GM12891 (cell line): ENCODE measurements around the gene RASGRF2.

Source experiments
- DNase-seq: peaks from one replicate; pipeline ENCODE4 v3.0.0; 2011; ENCODE audit warnings: low spot score; ENCODE audit not compliant: insufficient read length
- FAIRE-seq: peaks from 2 replicates; lab custom pipeline; 2011; peaks lifted over from hg19 to GRCh38; lab: Jason Lieb, UNC
- PAX5 ChIP-seq: IDR thresholded peaks from 2 replicates; pipeline ENCODE4 v1.6.1; 2011; ENCODE audit warnings: low read length, moderate library complexity, mild to moderate bottlenecking; ENCODE audit not compliant: insufficient read depth, severe bottlenecking
- POLR2A ChIP-seq: IDR thresholded peaks from 2 replicates; pipeline ENCODE4 v1.6.1; 2011; ENCODE audit warnings: low read depth, low read length, control low read depth
- POLR2AphosphoS5 ChIP-seq: IDR thresholded peaks from 2 replicates; pipeline ENCODE4 v1.6.1; 2011; ENCODE audit warnings: low read depth, low read length, control low read depth
- POU2F2 ChIP-seq: IDR thresholded peaks from 2 replicates; pipeline ENCODE4 v1.6.1; 2011; ENCODE audit warnings: low read depth, mild to moderate bottlenecking, control low read depth, low read length, moderate library complexity
- SPI1 ChIP-seq: IDR thresholded peaks from 2 replicates; pipeline ENCODE4 v1.6.1; 2011; ENCODE audit warnings: low read depth, low read length, control low read depth
- TAF1 ChIP-seq: IDR thresholded peaks from 2 replicates; pipeline ENCODE4 v1.6.1; 2011; ENCODE audit warnings: low read depth, low read length, control low read depth

Gene RASGRF2

GRCh38 chr5:81140441-81140840 lies 180.3 kb downstream of the RASGRF2 start:
- DNase-seq (no peak), FAIRE-seq (no peak)
- TF ChIP-seq POU2F2 (no peak), SPI1 (no peak), TAF1 (no peak), PAX5 (no peak), POLR2A (no peak), POLR2AphosphoS5 (no peak)

- no peak for TF ChIP-seq POU2F2
- no peak for TF ChIP-seq TAF1
- no peak for TF ChIP-seq POLR2AphosphoS5
- no peak for TF ChIP-seq POLR2A
- TF ChIP-seq PAX5 = no peak
- FAIRE-seq (no peak), DNase-seq (no peak)
Measured at GRCh38 chr5:81140943-81141342, 180.8 kb downstream of the RASGRF2 start.

- TF ChIP-seq POLR2A (no peak), POLR2AphosphoS5 (no peak), SPI1 (no peak), TAF1 (no peak), POU2F2 (no peak)
- FAIRE-seq (no peak), DNase-seq (no peak)
Measured at GRCh38 chr5:81142108-81142507, 181.9 kb downstream of the RASGRF2 start.

- TF ChIP-seq TAF1 (no peak), POLR2AphosphoS5 (no peak), SPI1 (no peak), PAX5 (no peak), POU2F2 (no peak), POLR2A (no peak)
- DNase-seq (no peak), FAIRE-seq (no peak)
Measured at GRCh38 chr5:81145329-81145935, 185.3 kb downstream of the RASGRF2 start.

GRCh38 chr5:81146031-81146430 lies 185.9 kb downstream of the RASGRF2 start:
- DNase-seq = no peak
- no peak for FAIRE-seq

GRCh38 chr5:81147011-81147885 lies 187.1 kb downstream of the RASGRF2 start:
- DNase-seq = no peak
- no peak for FAIRE-seq
- TF ChIP-seq POLR2A (no peak), PAX5 (no peak), POU2F2 (no peak), TAF1 (no peak), SPI1 (no peak), POLR2AphosphoS5 (no peak)

More at GRCh38 chr5:81146031-81146430, 185.9 kb downstream of the RASGRF2 start:
- TF ChIP-seq TAF1 (no peak), POLR2A (no peak), POU2F2 (no peak), SPI1 (no peak), POLR2AphosphoS5 (no peak), PAX5 (no peak)

- no peak for DNase-seq
- TF ChIP-seq SPI1 = no peak
- no peak for FAIRE-seq
Measured at GRCh38 chr5:81147886-81148571, 187.9 kb downstream of the RASGRF2 start.

- DNase-seq (no peak), FAIRE-seq (peak; percentile 68)
- TF ChIP-seq POLR2A = no peak
- peak; percentile 12; the same call in 1 of the 2 replicates for TF ChIP-seq SPI1
Measured at GRCh38 chr5:81151546-81151945, 191.4 kb downstream of the RASGRF2 start.

- TF ChIP-seq POLR2A = no peak
- peak; percentile 56 for TF ChIP-seq SPI1
- no peak for DNase-seq
- FAIRE-seq = no peak
Measured at GRCh38 chr5:81154725-81155124, 194.6 kb downstream of the RASGRF2 start.

- DNase-seq = no peak
- no peak for FAIRE-seq
- TF ChIP-seq POLR2A (no peak), TAF1 (no peak)
Measured at GRCh38 chr5:81156732-81157131, 196.6 kb downstream of the RASGRF2 start.
